Keratinocyte (primary cell): ENCODE results near the gene CCL15. TPM values are rescaled to one million over a fixed set of nuclear protein-coding genes. Genes with fewer than 3 reads are reported as not detected.

Source experiments
- DNase-seq: peaks from one replicate; pipeline ENCODE4 v3.0.0-alpha.2; 2011; ENCODE audit warnings: low read depth, missing footprints, low spot score
- FAIRE-seq: peaks from 2 replicates; lab custom pipeline; 2011; peaks lifted over from hg19 to GRCh38; lab: Jason Lieb, UNC
- H2AFZ ChIP-seq: 2 replicates; pipeline ENCODE4 v1.6.0; 2012; ENCODE audit warnings: low read length, control low read depth, inconsistent platforms; ENCODE audit not compliant: control insufficient read depth
- H3K27ac ChIP-seq: 2 replicates; pipeline ENCODE4 v1.5.1; 2011; ENCODE audit warnings: low read length; ENCODE audit not compliant: control insufficient read depth, insufficient read depth
- H3K27me3 ChIP-seq: 3 replicates; pipeline ENCODE4 v1.6.0; 2011; ENCODE audit warnings: low read length; ENCODE audit not compliant: control insufficient read depth, insufficient read depth; ENCODE audit errors: extremely low read depth
- H3K36me3 ChIP-seq, 2 experiments: 2 replicates in 1 of 2; 3 replicates in 1 of 2; pipeline ENCODE4 v1.5.1; 2011; ENCODE audit warnings: low read length in 2 of 2, mild to moderate bottlenecking in 1 of 2; ENCODE audit not compliant: control insufficient read depth in 2 of 2, insufficient read depth in 2 of 2; ENCODE audit errors: extremely low read depth in 1 of 2
- H3K4me1 ChIP-seq: 3 replicates; pipeline ENCODE4 v1.5.1; 2011; ENCODE audit warnings: low read length; ENCODE audit not compliant: control insufficient read depth, insufficient read depth; ENCODE audit errors: extremely low read depth
- H3K4me2 ChIP-seq: 3 replicates; pipeline ENCODE4 v1.6.0; 2011; ENCODE audit warnings: low read depth, low read length; ENCODE audit not compliant: control insufficient read depth, insufficient read depth; ENCODE audit errors: extremely low read depth
- H3K4me3 ChIP-seq, 3 experiments: fragments of 200-600 bp in 1 of 3; sonication (generic) in 1 of 3; 2 replicates in 2 of 3; 3 replicates in 1 of 3; pipeline ENCODE4 v1.5.1; 2011 to 2016; ENCODE audit warnings: low read length in 3 of 3, mild to moderate bottlenecking in 3 of 3, control low read depth in 2 of 3, inconsistent platforms in 1 of 3, low read depth in 1 of 3, mixed read lengths in 1 of 3, mixed run types in 1 of 3, moderate library complexity in 1 of 3; ENCODE audit not compliant: control insufficient read depth in 2 of 3, insufficient read depth in 2 of 3; ENCODE audit errors: extremely low read depth in 1 of 3
- H3K79me2 ChIP-seq: 2 replicates; pipeline ENCODE4 v1.6.0; 2012; ENCODE audit warnings: low read length; ENCODE audit not compliant: control insufficient read depth, insufficient read depth
- H3K9ac ChIP-seq: 3 replicates; pipeline ENCODE4 v1.6.0; 2011; ENCODE audit warnings: low read length; ENCODE audit not compliant: control insufficient read depth, insufficient read depth; ENCODE audit errors: extremely low read depth
- H3K9me1 ChIP-seq: 3 replicates; pipeline ENCODE4 v1.6.0; 2011; ENCODE audit warnings: low read length; ENCODE audit not compliant: control insufficient read depth, insufficient read depth; ENCODE audit errors: extremely low read depth
- H3K9me3 ChIP-seq: 2 replicates; pipeline ENCODE4 v1.5.1; 2012; ENCODE audit warnings: low read depth, low read length; ENCODE audit not compliant: control insufficient read depth
- H4K20me1 ChIP-seq: 3 replicates; pipeline ENCODE4 v1.6.0; 2011; ENCODE audit warnings: low read length; ENCODE audit not compliant: control insufficient read depth, insufficient read depth; ENCODE audit errors: extremely low read depth
- EZH2 ChIP-seq: IDR thresholded peaks from one replicate; pipeline ENCODE4 v1.6.1; 2012; ENCODE audit warnings: inconsistent platforms, mild to moderate bottlenecking, low read length, moderate library complexity
- dilution Hi-C: fragments of 300-500 bp; cut with MboI; formaldehyde crosslinking; loops from one replicate; pipeline ENCODE4 v1.7.0; 2020; ENCODE audit warnings: low sequenced_read_pairs; ENCODE audit not compliant: extremely low pct_ligation_motif_present
- polyA plus RNA-seq, 5 experiments: library from polyadenylated mRNA; depleted of rRNA in 3 of 5; stranded (reverse) in 3 of 5; stranded (forward) in 1 of 5; unstranded in 1 of 5; fragments of >200 nt; gene quantifications; 1 replicate in 1 of 5; 2 replicates in 3 of 5; 3 replicates in 1 of 5; pipeline versions ENCODE4 v1.2.1 to v1.2.3, GENCODE V29; 2011 to 2012; ENCODE audit warnings: missing spikeins in 2 of 5, low read depth in 1 of 5, low replicate concordance in 1 of 5
- TF ChIP-seq, protein P1 (sequence below), 3 experiments: IDR thresholded peaks in 1 of 3; conservative IDR thresholded peaks in 1 of 3; optimal IDR thresholded peaks in 1 of 3; 2 replicates in 2 of 3; 3 replicates in 1 of 3; pipeline versions ENCODE3 to v1.5.1; 2011; ENCODE audit warnings: low read length in 3 of 3, mild to moderate bottlenecking in 3 of 3, moderate library complexity in 2 of 3, control low read depth in 1 of 3, inconsistent platforms in 1 of 3; ENCODE audit not compliant: insufficient read depth in 2 of 3; ENCODE audit errors: extremely low read depth in 1 of 3

CCL15 gene
- polyA plus RNA-seq, 1 donor (not counting 4 experiments of a cell fraction or from before 2014, with no cell fraction given), result not detected

DNA sequence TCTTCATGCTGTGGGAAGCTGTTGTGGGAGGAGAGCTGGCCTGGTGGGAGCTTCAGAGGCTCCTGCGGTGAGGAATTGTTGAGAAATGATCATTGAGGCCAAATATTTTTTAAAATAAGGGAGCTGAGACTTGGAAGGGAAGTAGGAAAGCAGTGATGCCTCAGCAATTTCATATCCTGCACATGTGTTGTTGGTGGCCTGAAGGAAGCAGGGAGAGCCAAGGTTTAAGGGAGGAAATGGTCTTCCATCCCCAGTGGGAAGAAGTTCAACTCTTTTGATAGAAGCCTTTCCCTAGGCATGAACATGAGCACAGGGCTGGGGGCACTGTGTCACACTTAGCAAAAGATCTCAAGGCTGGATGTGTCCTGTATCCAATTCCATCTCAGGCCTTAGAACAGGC is 14.7 kb downstream of the CCL15 start, which contains the start of gene CCL14:
Gene CCL14 (minus strand): TSS at position 87 of the 400 bp plus-strand sequence. CDS start 80 bp downstream, at position 7.
- H2AFZ ChIP-seq, result no peak within 1 kb of the TSS
- H3K4me3 ChIP-seq, result no peak within 1 kb of the TSS
- no peak within 1 kb of the TSS for H3K27ac ChIP-seq
- no peaks in the 10 kb centered on the region for H3K36me3 ChIP-seq
- H3K79me2 ChIP-seq, result no peaks in the 10 kb centered on the region
- DNase-seq, result no peak
- H3K27me3 ChIP-seq, result peaks cover 9% of the 10 kb centered on the region
- H3K9ac ChIP-seq, result no peak within 1 kb of the TSS
- no peak for TF ChIP-seq EZH2
- TF ChIP-seq, protein P1, sequence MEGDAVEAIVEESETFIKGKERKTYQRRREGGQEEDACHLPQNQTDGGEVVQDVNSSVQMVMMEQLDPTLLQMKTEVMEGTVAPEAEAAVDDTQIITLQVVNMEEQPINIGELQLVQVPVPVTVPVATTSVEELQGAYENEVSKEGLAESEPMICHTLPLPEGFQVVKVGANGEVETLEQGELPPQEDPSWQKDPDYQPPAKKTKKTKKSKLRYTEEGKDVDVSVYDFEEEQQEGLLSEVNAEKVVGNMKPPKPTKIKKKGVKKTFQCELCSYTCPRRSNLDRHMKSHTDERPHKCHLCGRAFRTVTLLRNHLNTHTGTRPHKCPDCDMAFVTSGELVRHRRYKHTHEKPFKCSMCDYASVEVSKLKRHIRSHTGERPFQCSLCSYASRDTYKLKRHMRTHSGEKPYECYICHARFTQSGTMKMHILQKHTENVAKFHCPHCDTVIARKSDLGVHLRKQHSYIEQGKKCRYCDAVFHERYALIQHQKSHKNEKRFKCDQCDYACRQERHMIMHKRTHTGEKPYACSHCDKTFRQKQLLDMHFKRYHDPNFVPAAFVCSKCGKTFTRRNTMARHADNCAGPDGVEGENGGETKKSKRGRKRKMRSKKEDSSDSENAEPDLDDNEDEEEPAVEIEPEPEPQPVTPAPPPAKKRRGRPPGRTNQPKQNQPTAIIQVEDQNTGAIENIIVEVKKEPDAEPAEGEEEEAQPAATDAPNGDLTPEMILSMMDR (optimal IDR thresholded peaks at IDR 0.05 in 1 of 3, IDR thresholded peaks at IDR 0.05 in 1 of 3, conservative IDR thresholded peaks at IDR 0.05 in 1 of 3; ENCODE audit: extremely low read depth in 1 of 3, insufficient read depth in 2 of 3, low read length in 3 of 3), result no peak
- no peaks in the 10 kb centered on the region for H3K9me3 ChIP-seq
- no peaks in the 10 kb centered on the region for H4K20me1 ChIP-seq
- no peak for FAIRE-seq
- H3K4me1 ChIP-seq, result no peaks in the 10 kb centered on the region
- dilution Hi-C loops, result loop anchor here (25.0 kb wide), 1 partner anchor 151 kb away; no protein-coding TSS in a partner anchor
- H3K9me1 ChIP-seq, result no peaks in the 10 kb centered on the region
- no peak within 1 kb of the TSS for H3K4me2 ChIP-seq

DNA sequence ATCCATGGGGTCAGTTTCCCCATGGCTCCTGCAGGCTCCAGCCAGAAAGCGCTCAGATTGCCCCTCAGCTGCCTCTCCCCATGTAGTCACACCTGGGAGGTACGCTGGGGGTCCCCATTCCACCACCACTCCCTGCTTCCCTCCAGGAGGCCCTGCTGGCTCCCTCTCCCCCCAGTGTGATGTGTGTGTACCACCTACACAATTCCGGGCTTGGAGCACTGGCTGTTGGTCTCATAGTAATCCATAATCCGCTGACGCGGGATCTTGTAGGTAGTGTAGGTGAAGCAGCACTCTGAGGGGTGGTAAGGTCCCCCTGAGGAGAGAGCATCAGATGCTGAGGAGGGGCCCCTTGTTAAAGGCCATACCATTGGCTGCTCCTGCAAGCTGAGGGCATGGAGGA is 17.2 kb downstream of the CCL15 start:
- Histone ChIP-seq H3K9me3 (no peaks in the 10 kb centered on the region), H3K9ac (no peak overlapping the region), H4K20me1 (no peaks in the 10 kb centered on the region), H3K27me3 (peaks cover 9% of the 10 kb centered on the region), H3K4me1 (no peaks in the 10 kb centered on the region), H3K27ac (no peak overlapping the region), H3K4me2 (no peak overlapping the region), H3K9me1 (no peaks in the 10 kb centered on the region), H3K36me3 (no peaks in the 10 kb centered on the region), H2AFZ (no peak overlapping the region), H3K4me3 (no peak overlapping the region), H3K79me2 (no peaks in the 10 kb centered on the region)
- FAIRE-seq, result no peak
- TF ChIP-seq EZH2, result no peak
- TF ChIP-seq, protein P1 (optimal IDR thresholded peaks at IDR 0.05 in 1 of 3, IDR thresholded peaks at IDR 0.05 in 1 of 3, conservative IDR thresholded peaks at IDR 0.05 in 1 of 3; ENCODE audit: extremely low read depth in 1 of 3, insufficient read depth in 2 of 3, low read length in 3 of 3), result no peak
- dilution Hi-C loops, result loop anchor here (25.0 kb wide), 1 partner anchor 153 kb away; no protein-coding TSS in a partner anchor
- DNase-seq, result no peak
